Fibroblast of lung (primary cell): ENCODE data around the gene KIAA0586. TPM values are rescaled to one million over a fixed set of nuclear protein-coding genes. Genes with fewer than 3 reads are reported as not detected.
A peak's percentile ranks its signal among the peaks of the same experiment; 100 is the strongest.
"Not testable (repeated sequence)": the region's sequence is repeated elsewhere in the genome, so short reads cannot be mapped to it uniquely, and the experiment has no call there.

Experiments
- DNase-seq, 2 donors: peaks; one replicate each; pipeline versions ENCODE4 v3.0.0 to v3.0.0-alpha.2; 2010; ENCODE audit warnings: low read depth in 2 of 2
- H2AFZ ChIP-seq: 2 replicates; pipeline ENCODE4 v1.5.1; 2012; ENCODE audit warnings: low read length, control low read depth, inconsistent platforms
- H3K27ac ChIP-seq: 2 replicates; pipeline ENCODE4 v1.5.1; 2011; ENCODE audit warnings: low read length, control low read depth; ENCODE audit not compliant: insufficient read depth
- H3K27me3 ChIP-seq: 2 replicates; pipeline ENCODE4 v1.5.1; 2011; ENCODE audit warnings: mild to moderate bottlenecking, low read length; ENCODE audit not compliant: control insufficient read depth, insufficient read depth
- H3K36me3 ChIP-seq: 2 replicates; pipeline ENCODE4 v1.5.1; 2011; ENCODE audit warnings: low read length; ENCODE audit not compliant: control insufficient read depth, insufficient read depth
- H3K4me1 ChIP-seq: 2 replicates; pipeline ENCODE4 v1.5.1; 2011; ENCODE audit warnings: low read length; ENCODE audit not compliant: control insufficient read depth, insufficient read depth; ENCODE audit errors: extremely low read depth
- H3K4me2 ChIP-seq: 2 replicates; pipeline ENCODE4 v1.5.1; 2011; ENCODE audit warnings: low read length, control low read depth; ENCODE audit not compliant: insufficient read depth; ENCODE audit errors: extremely low read depth
- H3K4me3 ChIP-seq, 4 experiments: fragments of 200-600 bp in 1 of 4; sonication (generic) in 1 of 4; replicated peaks in 1 of 4; 2 replicates each; pipeline ENCODE4 v1.5.1; 2011 to 2016; ENCODE audit warnings: low read length in 4 of 4, low read depth in 3 of 4, mild to moderate bottlenecking in 3 of 4, control low read depth in 2 of 4, inconsistent platforms in 1 of 4, mixed read lengths in 1 of 4; ENCODE audit not compliant: insufficient read depth in 1 of 4; ENCODE audit errors: control extremely low read depth in 1 of 4
- H3K79me2 ChIP-seq: 2 replicates; pipeline ENCODE4 v1.5.1; 2012; ENCODE audit warnings: mild to moderate bottlenecking, low read length, inconsistent platforms; ENCODE audit not compliant: control insufficient read depth, insufficient read depth
- H3K9ac ChIP-seq: 2 replicates; pipeline ENCODE4 v1.5.1; 2011; ENCODE audit warnings: mild to moderate bottlenecking, low read length, control low read depth; ENCODE audit not compliant: insufficient read depth
- H3K9me3 ChIP-seq: 2 replicates; pipeline ENCODE4 v1.5.1; 2012; ENCODE audit warnings: low read depth, low read length; ENCODE audit not compliant: control insufficient read depth, insufficient read depth
- H4K20me1 ChIP-seq: 2 replicates; pipeline ENCODE4 v1.5.1; 2011; ENCODE audit warnings: low read length; ENCODE audit not compliant: control insufficient read depth, insufficient read depth; ENCODE audit errors: extremely low read depth
- CTCF ChIP-seq, 2 donors: IDR thresholded peaks in 1 of 2; conservative IDR thresholded peaks in 1 of 2; 1 replicate in 1 of 2; 2 replicates in 1 of 2; pipeline ENCODE4 v1.5.1; 2011 to 2012; ENCODE audit warnings: low read length in 2 of 2, control low read depth in 1 of 2, inconsistent platforms in 1 of 2, low read depth in 1 of 2, mild to moderate bottlenecking in 1 of 2
- EZH2 ChIP-seq: IDR thresholded peaks from 2 replicates; pipeline ENCODE4 v1.5.1; 2012; ENCODE audit warnings: low read length, control low read depth, mild to moderate bottlenecking; ENCODE audit errors: missing control alignments
- polyA plus RNA-seq, 2 donors: library from polyadenylated mRNA; depleted of rRNA in 1 of 2; stranded (reverse) in 1 of 2; unstranded in 1 of 2; fragments of >200 nt; gene quantifications; 2 replicates each; pipeline ENCODE4 v1.2.1, GENCODE V29; 2011 to 2012; ENCODE audit warnings: missing spikeins in 1 of 2
- total RNA-seq: library from RNA; depleted of rRNA; stranded (reverse); fragments of >200 nt; gene quantifications from 2 replicates; pipeline ENCODE4 v1.2.1, GENCODE V29; 2014

Gene KIAA0586
- total and polyA plus RNA-seq, 2 donors (not counting 1 experiment from before 2014, with no cell fraction given), result 17.8 to 18.9 TPM

GRCh38 chr14:58414845-58415244 lies 12.7 kb upstream of the KIAA0586 start:
- Histone ChIP-seq H3K4me3 (no peak overlapping the region), H3K9me3 (no peaks in the 10 kb centered on the region), H3K4me2 (no peak overlapping the region), H3K27me3 (no peaks in the 10 kb centered on the region), H3K9ac (no peak overlapping the region), H3K79me2 (peaks cover 6% of the 10 kb centered on the region), H3K27ac (no peak overlapping the region), H4K20me1 (no peaks in the 10 kb centered on the region), H3K4me1 (no peaks in the 10 kb centered on the region), H2AFZ (no peak overlapping the region), H3K36me3 (peaks cover 10% of the 10 kb centered on the region)
- peak in 1 of 2 donors; percentile 1 for DNase-seq
- no peak for TF ChIP-seq EZH2
- TF ChIP-seq CTCF (conservative IDR thresholded peaks at IDR 0.05 in 1 of 2, IDR thresholded peaks at IDR 0.05 in 1 of 2; ENCODE audit: low read depth in 1 of 2, low read length in 2 of 2), result no peak

GRCh38 chr14:58415636-58416547 lies 11.6 kb upstream of the KIAA0586 start:
- no peak for DNase-seq
- H3K4me1 ChIP-seq, result no peaks in the 10 kb centered on the region
- no peaks in the 10 kb centered on the region for H4K20me1 ChIP-seq
- H3K4me2 ChIP-seq, result no peak overlapping the region
- peaks cover 10% of the 10 kb centered on the region for H3K36me3 ChIP-seq
- no peaks in the 10 kb centered on the region for H3K27me3 ChIP-seq
- H3K9me3 ChIP-seq, result no peaks in the 10 kb centered on the region
- H3K4me3 ChIP-seq, result no peak overlapping the region
- H2AFZ ChIP-seq, result no peak overlapping the region
- no peak overlapping the region for H3K27ac ChIP-seq
- TF ChIP-seq CTCF (conservative IDR thresholded peaks at IDR 0.05 in 1 of 2, IDR thresholded peaks at IDR 0.05 in 1 of 2; ENCODE audit: low read depth in 1 of 2, low read length in 2 of 2) (no peak), EZH2 (no peak)
- H3K79me2 ChIP-seq, result peaks cover 6% of the 10 kb centered on the region
- H3K9ac ChIP-seq, result no peak overlapping the region

- not testable (repeated sequence) for H3K36me3 ChIP-seq, DNase-seq, H3K4me3 ChIP-seq, H4K20me1 ChIP-seq, H3K27me3 ChIP-seq, H3K27ac ChIP-seq, H3K9ac ChIP-seq, H3K4me1 ChIP-seq, H3K4me2 ChIP-seq, H2AFZ ChIP-seq, H3K9me3 ChIP-seq, H3K79me2 ChIP-seq
These were observed 10.6 kb upstream of the KIAA0586 start for GRCh38 chr14:58416934-58417333.
